ENCODE data around the gene GNLY.

Gene GNLY

DNA sequence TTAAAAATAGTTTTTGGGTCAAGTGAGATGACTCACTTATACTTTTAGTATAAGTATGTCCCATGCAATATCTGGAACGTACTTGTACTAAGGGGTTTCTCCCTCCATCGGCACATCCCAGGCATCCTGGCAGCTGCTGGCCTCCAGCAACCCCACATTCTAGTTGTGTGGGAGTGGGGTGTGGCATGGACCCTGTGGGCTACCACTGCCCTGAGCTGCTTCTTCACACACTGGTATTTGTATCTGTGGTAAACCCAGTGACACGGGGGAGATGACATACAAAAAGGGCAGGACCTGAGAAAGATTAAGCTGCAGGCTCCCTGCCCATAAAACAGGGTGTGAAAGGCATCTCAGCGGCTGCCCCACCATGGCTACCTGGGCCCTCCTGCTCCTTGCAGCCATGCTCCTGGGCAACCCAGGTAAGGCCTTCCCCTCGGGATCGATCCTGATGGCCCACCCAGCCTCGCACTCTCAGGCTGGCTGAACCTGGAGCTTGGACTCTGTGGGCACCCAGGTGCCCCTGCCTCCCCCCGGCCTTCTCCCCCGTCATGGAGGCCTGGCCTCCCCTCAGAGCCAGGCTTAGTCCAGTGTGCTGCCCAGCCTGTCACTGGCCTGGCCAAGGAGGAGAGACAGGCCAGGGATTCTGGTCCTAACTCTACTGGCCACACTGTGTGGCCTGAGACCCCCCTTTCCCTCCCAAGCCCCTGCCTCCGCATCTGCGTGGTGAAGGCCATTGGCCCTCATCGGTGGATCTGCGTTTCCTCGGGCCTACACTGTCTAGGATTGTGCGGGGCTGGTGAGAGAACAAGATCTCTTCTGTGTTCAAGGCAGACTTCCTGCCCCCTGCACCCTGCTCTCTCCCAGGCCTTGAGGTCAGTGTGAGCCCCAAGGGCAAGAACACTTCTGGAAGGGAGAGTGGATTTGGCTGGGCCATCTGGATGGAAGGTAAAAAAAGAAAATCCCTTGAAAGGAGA is at the start of gene GNLY:
GNLY (plus strand) TSS at position 307 of the 974 bp plus-strand sequence; CDS start at position 368, 61 bp downstream.
- Histone ChIP-seq H3K9ac (ENCODE audit: low read depth in 1 of 2, low read length in 2 of 2) (no peak within 1 kb of the TSS), H3K9me3 (ENCODE audit: control insufficient read depth in 2 of 2, low read length in 2 of 2) (no peaks in the 10 kb centered on the region), H3K4me3 (ENCODE audit: low read length in 2 of 2) (no peak within 1 kb of the TSS), H3K27ac (ENCODE audit: low read depth in 2 of 2, low read length in 2 of 2) (no peak within 1 kb of the TSS), H3K36me3 (ENCODE audit: control insufficient read depth in 2 of 2, insufficient read depth in 2 of 2, low read length in 2 of 2) (no peaks in the 10 kb centered on the region), H3K27me3 (ENCODE audit: control insufficient read depth in 2 of 2, insufficient read depth in 2 of 2, low read length in 2 of 2) (no peaks in the 10 kb centered on the region), H3K4me1 (ENCODE audit: control insufficient read depth in 2 of 2, insufficient read depth in 2 of 2, low read length in 2 of 2) (no peaks in the 10 kb centered on the region)

DNA sequence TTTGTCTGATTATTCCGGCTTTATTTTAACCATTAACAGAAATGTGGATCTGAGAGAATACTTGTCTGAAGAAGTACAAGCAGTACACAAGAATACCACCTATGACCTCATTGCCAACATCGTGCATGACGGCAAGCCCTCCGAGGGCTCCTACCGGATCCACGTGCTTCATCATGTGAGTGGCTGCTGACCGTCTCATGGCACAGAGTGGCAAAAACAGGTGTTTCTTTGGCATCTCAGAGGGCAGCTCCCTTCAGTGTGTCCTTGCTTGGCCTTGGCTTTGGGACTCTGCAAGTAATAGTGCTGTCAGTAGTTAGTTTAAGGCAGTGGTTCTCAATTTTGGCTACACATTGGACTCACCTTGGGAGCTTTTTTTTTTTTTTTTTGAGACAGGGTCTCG is 49.2 kb upstream of the GNLY start:
- Histone ChIP-seq H3K36me3 (ENCODE audit: control insufficient read depth in 2 of 2, insufficient read depth in 2 of 2, low read length in 2 of 2) (peaks cover 79 to 84% of the 10 kb centered on the region in 2 donors), H3K9me3 (ENCODE audit: control insufficient read depth in 2 of 2, low read length in 2 of 2) (no peaks in the 10 kb centered on the region), H3K4me1 (ENCODE audit: control insufficient read depth in 2 of 2, insufficient read depth in 2 of 2, low read length in 2 of 2) (no peaks in the 10 kb centered on the region), H3K27me3 (ENCODE audit: control insufficient read depth in 2 of 2, insufficient read depth in 2 of 2, low read length in 2 of 2) (no peaks in the 10 kb centered on the region), H3K4me3 (ENCODE audit: low read length in 2 of 2) (no peak overlapping the region), H3K27ac (ENCODE audit: low read depth in 2 of 2, low read length in 2 of 2) (no peak overlapping the region), H3K9ac (ENCODE audit: low read depth in 1 of 2, low read length in 2 of 2) (no peak overlapping the region)

DNA sequence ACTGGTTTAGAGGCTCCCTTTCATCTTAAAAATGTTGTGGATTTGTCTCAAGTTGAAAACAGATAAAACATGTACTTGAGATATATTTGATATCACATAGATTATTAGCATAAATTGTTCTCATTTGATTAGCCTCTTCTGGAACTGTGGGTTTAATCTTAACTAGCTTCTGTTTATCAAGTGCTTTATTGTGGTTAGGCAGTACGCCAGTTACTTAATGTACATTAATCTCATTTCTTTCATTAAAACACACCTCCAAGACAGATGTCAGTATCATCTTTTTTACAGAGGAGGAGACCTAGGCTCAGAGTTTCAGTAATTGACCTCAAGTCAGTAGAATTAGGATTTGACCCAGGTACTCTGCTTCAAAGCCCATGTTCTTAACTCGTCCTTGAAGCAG is 48.0 kb upstream of the GNLY start:
- no peak overlapping the region for H3K9ac ChIP-seq (ENCODE audit: low read depth in 1 of 2, low read length in 2 of 2)
- no peaks in the 10 kb centered on the region for H3K4me1 ChIP-seq (ENCODE audit: control insufficient read depth in 2 of 2, insufficient read depth in 2 of 2, low read length in 2 of 2)
- no peaks in the 10 kb centered on the region for H3K27me3 ChIP-seq (ENCODE audit: control insufficient read depth in 2 of 2, insufficient read depth in 2 of 2, low read length in 2 of 2)
- H3K9me3 ChIP-seq (ENCODE audit: control insufficient read depth in 2 of 2, low read length in 2 of 2): no peaks in the 10 kb centered on the region
- H3K36me3 ChIP-seq (ENCODE audit: control insufficient read depth in 2 of 2, insufficient read depth in 2 of 2, low read length in 2 of 2): peaks cover 72 to 79% of the 10 kb centered on the region in 2 donors
- no peak overlapping the region for H3K4me3 ChIP-seq (ENCODE audit: low read length in 2 of 2)
- H3K27ac ChIP-seq (ENCODE audit: low read depth in 2 of 2, low read length in 2 of 2): no peak overlapping the region

DNA sequence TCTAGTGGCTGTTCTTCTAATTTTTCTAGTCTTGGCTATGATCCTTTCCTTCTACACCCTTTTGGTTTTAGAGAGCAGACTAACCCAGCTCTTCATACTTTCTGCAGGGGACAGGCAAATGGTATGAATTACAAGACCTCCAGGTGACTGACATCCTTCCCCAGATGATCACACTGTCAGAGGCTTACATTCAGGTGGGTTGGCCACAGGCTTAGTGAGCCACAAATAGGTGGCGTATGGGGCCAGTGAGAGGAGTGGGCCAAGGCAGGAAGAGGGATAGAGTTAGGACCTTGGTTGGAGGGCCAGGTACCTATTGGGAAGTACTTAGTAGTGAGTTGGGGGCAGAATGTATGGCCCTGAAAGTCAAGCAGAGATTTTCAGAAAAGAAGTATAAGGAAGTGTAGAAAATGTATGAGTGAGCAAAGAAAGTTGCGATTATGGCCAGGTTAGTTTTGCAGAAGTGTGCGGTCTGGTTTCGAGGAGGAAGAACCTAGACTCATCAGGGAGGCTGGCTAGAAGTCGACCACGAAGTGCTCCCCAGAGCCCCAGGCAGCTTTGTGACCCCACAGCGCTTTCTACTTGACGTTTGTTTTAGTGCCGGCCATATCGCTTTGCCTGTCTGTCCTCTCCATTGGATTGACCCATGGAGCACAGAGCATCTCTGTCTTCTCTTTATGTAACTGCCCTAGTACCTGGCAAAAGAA is 46.2 kb upstream of the GNLY start:
- Histone ChIP-seq H3K4me3 (ENCODE audit: low read length in 2 of 2) (no peak overlapping the region), H3K27ac (ENCODE audit: low read depth in 2 of 2, low read length in 2 of 2) (no peak overlapping the region), H3K9me3 (ENCODE audit: control insufficient read depth in 2 of 2, low read length in 2 of 2) (no peaks in the 10 kb centered on the region), H3K4me1 (ENCODE audit: control insufficient read depth in 2 of 2, insufficient read depth in 2 of 2, low read length in 2 of 2) (no peaks in the 10 kb centered on the region), H3K9ac (ENCODE audit: low read depth in 1 of 2, low read length in 2 of 2) (no peak overlapping the region), H3K36me3 (ENCODE audit: control insufficient read depth in 2 of 2, insufficient read depth in 2 of 2, low read length in 2 of 2) (peaks cover 57 to 61% of the 10 kb centered on the region in 2 donors), H3K27me3 (ENCODE audit: control insufficient read depth in 2 of 2, insufficient read depth in 2 of 2, low read length in 2 of 2) (no peaks in the 10 kb centered on the region)

DNA sequence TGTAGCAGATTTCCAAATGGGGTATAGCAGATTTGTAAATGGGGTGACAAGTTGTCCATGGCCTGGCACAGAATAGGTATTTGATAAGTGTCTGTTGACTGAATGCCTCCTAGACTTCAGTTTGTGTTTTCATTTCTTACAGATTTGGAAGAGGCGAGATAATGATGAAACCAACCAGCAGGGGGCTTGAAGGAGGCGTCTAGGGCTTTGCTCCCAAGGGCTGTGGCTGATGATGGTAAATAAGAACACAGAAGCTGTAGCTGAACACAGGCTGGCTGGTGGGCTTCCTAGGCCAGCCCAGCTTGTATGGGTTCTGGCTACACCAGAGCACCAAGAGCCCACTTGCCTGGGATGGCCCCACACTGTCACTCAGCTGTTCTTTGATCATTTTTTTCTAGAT is 45.5 kb upstream of the GNLY start:
- H3K9ac ChIP-seq (ENCODE audit: low read depth in 1 of 2, low read length in 2 of 2): no peak overlapping the region
- peaks cover 53 to 57% of the 10 kb centered on the region in 2 donors for H3K36me3 ChIP-seq (ENCODE audit: control insufficient read depth in 2 of 2, insufficient read depth in 2 of 2, low read length in 2 of 2)
- H3K27me3 ChIP-seq (ENCODE audit: control insufficient read depth in 2 of 2, insufficient read depth in 2 of 2, low read length in 2 of 2): no peaks in the 10 kb centered on the region
- H3K27ac ChIP-seq (ENCODE audit: low read depth in 2 of 2, low read length in 2 of 2): no peak overlapping the region
- no peaks in the 10 kb centered on the region for H3K9me3 ChIP-seq (ENCODE audit: control insufficient read depth in 2 of 2, low read length in 2 of 2)
- no peaks in the 10 kb centered on the region for H3K4me1 ChIP-seq (ENCODE audit: control insufficient read depth in 2 of 2, insufficient read depth in 2 of 2, low read length in 2 of 2)
- H3K4me3 ChIP-seq (ENCODE audit: low read length in 2 of 2): no peak overlapping the region

DNA sequence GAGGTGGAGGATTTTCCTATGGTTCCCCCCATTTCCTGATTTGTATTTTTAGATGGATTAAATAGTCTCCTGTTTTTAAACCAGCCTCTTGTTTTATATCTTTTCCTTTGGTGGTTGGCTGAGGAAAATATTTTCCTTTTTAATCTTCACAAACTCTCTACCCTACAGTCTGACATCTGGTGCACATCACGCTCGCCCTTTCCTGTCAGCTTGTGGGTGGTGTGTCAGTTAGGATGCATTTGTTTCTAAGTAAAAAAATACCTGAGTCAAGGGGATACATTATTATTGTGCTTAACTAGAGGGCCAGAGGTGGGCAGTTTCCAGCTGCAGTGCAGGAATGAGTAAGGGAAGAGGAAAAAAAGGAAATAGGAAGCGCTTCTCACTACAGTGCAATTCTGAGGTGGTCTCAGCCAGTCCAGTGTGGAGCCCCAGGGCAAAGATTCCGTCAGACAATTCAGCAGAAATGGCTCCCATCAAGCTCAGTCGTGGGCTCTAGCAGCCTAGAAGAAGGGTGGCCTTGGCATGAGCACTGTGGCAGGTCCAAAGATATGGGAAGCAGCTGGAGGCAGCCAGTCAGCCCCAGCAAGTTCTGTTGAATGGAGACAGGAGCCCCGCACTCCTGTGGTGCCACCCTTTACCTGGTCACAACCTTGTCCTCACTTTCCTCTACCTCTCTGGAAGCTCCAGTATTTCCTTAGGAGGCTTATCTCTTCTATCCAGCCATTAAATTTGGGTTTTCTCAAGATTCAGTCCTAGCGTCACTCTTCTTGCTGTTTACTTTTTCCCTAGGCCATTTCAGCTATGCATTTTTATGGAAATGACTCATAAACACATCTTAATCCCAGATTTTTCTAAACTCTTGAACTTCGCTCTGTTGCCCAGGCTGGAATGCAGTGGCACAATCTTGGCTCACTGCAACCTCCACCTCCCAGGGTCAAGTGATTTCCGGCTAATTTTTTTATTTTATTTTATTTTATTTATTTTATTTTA is 44.7 kb upstream of the GNLY start:
- no peak overlapping the region for H3K9ac ChIP-seq (ENCODE audit: low read depth in 1 of 2, low read length in 2 of 2)
- no peak overlapping the region for H3K27ac ChIP-seq (ENCODE audit: low read depth in 2 of 2, low read length in 2 of 2)
- H3K27me3 ChIP-seq (ENCODE audit: control insufficient read depth in 2 of 2, insufficient read depth in 2 of 2, low read length in 2 of 2): no peaks in the 10 kb centered on the region
- no peaks in the 10 kb centered on the region for H3K4me1 ChIP-seq (ENCODE audit: control insufficient read depth in 2 of 2, insufficient read depth in 2 of 2, low read length in 2 of 2)
- H3K36me3 ChIP-seq (ENCODE audit: control insufficient read depth in 2 of 2, insufficient read depth in 2 of 2, low read length in 2 of 2): peaks cover 47 to 52% of the 10 kb centered on the region in 2 donors
- no peak overlapping the region for H3K4me3 ChIP-seq (ENCODE audit: low read length in 2 of 2)
- H3K9me3 ChIP-seq (ENCODE audit: control insufficient read depth in 2 of 2, low read length in 2 of 2): no peaks in the 10 kb centered on the region

DNA sequence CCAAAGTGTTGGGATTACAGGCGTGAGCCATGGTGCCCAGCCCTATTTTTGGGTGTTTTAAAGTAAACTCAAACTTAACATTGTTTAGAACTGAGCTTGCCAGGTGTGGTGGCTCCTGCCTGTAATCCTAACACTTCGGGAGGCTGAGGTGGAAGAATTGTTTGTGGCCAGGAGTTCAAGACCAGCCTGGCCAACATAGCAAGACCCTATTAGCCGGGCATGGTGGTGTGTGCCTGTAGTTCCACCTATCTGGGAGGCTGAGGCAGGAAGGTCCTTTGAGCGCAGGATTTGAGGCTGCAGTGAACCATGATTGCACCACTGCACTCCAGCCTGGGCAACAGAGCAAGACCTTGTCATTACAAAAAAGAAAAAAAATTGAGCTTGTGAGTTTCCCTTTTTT is 43.7 kb upstream of the GNLY start:
- Histone ChIP-seq H3K4me3 (ENCODE audit: low read length in 2 of 2) (no peak overlapping the region), H3K9me3 (ENCODE audit: control insufficient read depth in 2 of 2, low read length in 2 of 2) (no peaks in the 10 kb centered on the region), H3K4me1 (ENCODE audit: control insufficient read depth in 2 of 2, insufficient read depth in 2 of 2, low read length in 2 of 2) (no peaks in the 10 kb centered on the region), H3K27ac (ENCODE audit: low read depth in 2 of 2, low read length in 2 of 2) (no peak overlapping the region), H3K9ac (ENCODE audit: low read depth in 1 of 2, low read length in 2 of 2) (no peak overlapping the region), H3K27me3 (ENCODE audit: control insufficient read depth in 2 of 2, insufficient read depth in 2 of 2, low read length in 2 of 2) (no peaks in the 10 kb centered on the region), H3K36me3 (ENCODE audit: control insufficient read depth in 2 of 2, insufficient read depth in 2 of 2, low read length in 2 of 2) (peaks cover 42 to 47% of the 10 kb centered on the region in 2 donors)

DNA sequence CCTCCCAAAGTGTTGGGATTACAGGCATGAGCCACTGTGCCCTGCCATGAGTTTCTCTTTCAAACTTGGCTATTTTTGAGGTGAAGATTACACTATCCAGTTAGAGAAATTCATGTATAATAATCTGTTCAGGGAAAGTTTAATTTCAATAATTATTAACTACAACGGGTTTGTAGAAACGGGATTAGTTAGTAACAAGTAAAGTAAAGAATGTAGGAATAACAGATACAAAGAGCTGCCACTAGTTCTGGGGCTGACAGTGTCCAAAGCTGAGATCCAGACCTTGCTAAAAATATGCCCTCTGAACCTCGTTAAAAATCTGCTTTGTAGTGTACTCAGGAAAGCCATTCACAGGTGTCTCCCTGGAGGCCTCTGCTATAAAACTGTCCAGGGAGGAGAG is 43.1 kb upstream of the GNLY start:
- Histone ChIP-seq H3K9me3 (ENCODE audit: control insufficient read depth in 2 of 2, low read length in 2 of 2) (no peaks in the 10 kb centered on the region), H3K27me3 (ENCODE audit: control insufficient read depth in 2 of 2, insufficient read depth in 2 of 2, low read length in 2 of 2) (no peaks in the 10 kb centered on the region), H3K36me3 (ENCODE audit: control insufficient read depth in 2 of 2, insufficient read depth in 2 of 2, low read length in 2 of 2) (peaks cover 37 to 44% of the 10 kb centered on the region in 2 donors), H3K4me1 (ENCODE audit: control insufficient read depth in 2 of 2, insufficient read depth in 2 of 2, low read length in 2 of 2) (no peaks in the 10 kb centered on the region), H3K4me3 (ENCODE audit: low read length in 2 of 2) (no peak overlapping the region), H3K9ac (ENCODE audit: low read depth in 1 of 2, low read length in 2 of 2) (no peak overlapping the region), H3K27ac (ENCODE audit: low read depth in 2 of 2, low read length in 2 of 2) (no peak overlapping the region)

DNA sequence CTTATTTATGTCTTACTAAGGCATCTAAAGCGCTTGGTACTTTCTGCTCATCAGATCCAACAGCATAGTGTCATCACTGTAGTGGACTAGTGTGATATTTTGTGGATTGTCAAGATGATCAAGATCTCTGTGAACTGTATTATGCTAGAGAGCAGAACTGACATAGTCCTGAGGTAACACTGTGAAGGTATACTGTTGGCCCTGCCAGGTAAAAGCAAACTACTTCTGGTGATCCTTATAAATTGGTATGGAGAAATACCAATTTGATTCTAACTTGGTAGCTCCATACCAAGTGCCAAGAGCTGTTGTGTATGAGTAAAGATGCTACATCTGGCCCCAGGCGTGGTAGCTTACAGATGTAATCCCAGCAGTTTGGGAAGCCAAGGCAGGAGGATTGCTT is 42.1 kb upstream of the GNLY start:
- Histone ChIP-seq H3K27me3 (ENCODE audit: control insufficient read depth in 2 of 2, insufficient read depth in 2 of 2, low read length in 2 of 2) (no peaks in the 10 kb centered on the region), H3K4me3 (ENCODE audit: low read length in 2 of 2) (no peak overlapping the region), H3K27ac (ENCODE audit: low read depth in 2 of 2, low read length in 2 of 2) (no peak overlapping the region), H3K9me3 (ENCODE audit: control insufficient read depth in 2 of 2, low read length in 2 of 2) (no peaks in the 10 kb centered on the region), H3K36me3 (ENCODE audit: control insufficient read depth in 2 of 2, insufficient read depth in 2 of 2, low read length in 2 of 2) (peaks cover 29 to 39% of the 10 kb centered on the region in 2 donors), H3K9ac (ENCODE audit: low read depth in 1 of 2, low read length in 2 of 2) (no peak overlapping the region), H3K4me1 (ENCODE audit: control insufficient read depth in 2 of 2, insufficient read depth in 2 of 2, low read length in 2 of 2) (no peaks in the 10 kb centered on the region)

Measured in mucosa of rectum (tissue), 2 donors.